Kidney (tissue), 14 donors: ENCODE measurements around the gene BAZ1A. TPM values are rescaled to one million over a fixed set of nuclear protein-coding genes. Genes with fewer than 3 reads are reported as not detected.
A peak's percentile ranks its signal among the peaks of the same experiment; 100 is the strongest.

Experiments
- DNase-seq, 5 donors: peaks; one replicate each; pipeline ENCODE4 v3.0.0-alpha.2; 2013 to 2020
- FAIRE-seq: peaks from 2 replicates; lab custom pipeline; 2012; peaks lifted over from hg19 to GRCh38; lab: Jason Lieb, UNC
- H3K27ac ChIP-seq, 2 donors: one replicate each; pipeline ENCODE4 v1.7.0; 2013; ENCODE audit warnings: low read depth in 2 of 2, low read length in 2 of 2, inconsistent platforms in 1 of 2
- H3K27me3 ChIP-seq: one replicate; pipeline ENCODE4 v1.7.1; 2013; ENCODE audit warnings: low read length, inconsistent platforms; ENCODE audit not compliant: control insufficient read depth, insufficient read depth
- H3K36me3 ChIP-seq, 3 donors: one replicate each; pipeline versions ENCODE4 v1.7.0 to v1.7.1; 2013; ENCODE audit warnings: low read length in 3 of 3, control low read depth in 1 of 3, inconsistent platforms in 1 of 3; ENCODE audit not compliant: insufficient read depth in 3 of 3, control insufficient read depth in 2 of 3
- H3K4me1 ChIP-seq, 3 donors: one replicate each; pipeline versions ENCODE4 v1.7.0 to v1.7.1; 2013; ENCODE audit warnings: low read length in 3 of 3, inconsistent platforms in 1 of 3, low read depth in 1 of 3; ENCODE audit not compliant: control insufficient read depth in 2 of 3, insufficient read depth in 2 of 3
- H3K4me3 ChIP-seq, 3 donors: one replicate each; pipeline versions ENCODE4 v1.7.0 to v1.8.1; 2013; ENCODE audit warnings: low read length in 3 of 3, control low read depth in 1 of 3, inconsistent platforms in 1 of 3
- H3K9ac ChIP-seq, 3 donors: one replicate each; pipeline versions ENCODE4 v1.7.0 to v1.7.1; 2013; ENCODE audit warnings: low read length in 3 of 3, control low read depth in 1 of 3, inconsistent platforms in 1 of 3
- H3K9me3 ChIP-seq, 3 donors: one replicate each; pipeline versions ENCODE4 v1.7.0 to v1.7.1; 2013; ENCODE audit warnings: low read length in 3 of 3, control low read depth in 1 of 3, inconsistent platforms in 1 of 3; ENCODE audit not compliant: control insufficient read depth in 2 of 3, insufficient read depth in 1 of 3
- intact Hi-C: fragments of 100-400 bp; cut with DNase I; formaldehyde crosslinking; loops from one replicate; pipeline ENCODE4 v1.11.1; 2022
- polyA plus RNA-seq: library from polyadenylated mRNA; stranded (reverse); fragments of 350-450 nt; fragmentation: Illumina TruSeq; extraction: RNeasy Lipid Tissue Mini Kit (QIAGEN cat#74804); gene quantifications from one replicate; pipeline ENCODE4 v1.2.3, GENCODE V29; 2014; ENCODE audit warnings: low read depth, low replicate concordance; ENCODE audit not compliant: insufficient read depth
- total RNA-seq: library from RNA; stranded (reverse); fragmentation: NEBNext Ultra II Directional; extraction: Animal tissue kit (Norgen Biotek cat#: 25700); gene quantifications from one replicate; pipeline ENCODE4 v1.2.1, GENCODE V29; 2021
- TF ChIP-seq, protein P1 (sequence below): IDR thresholded peaks from 3 replicates; pipeline ENCODE4 v1.5.1; 2012; ENCODE audit warnings: mild to moderate bottlenecking, moderate library complexity, borderline replicate concordance; ENCODE audit not compliant: insufficient read depth; ENCODE audit errors: extremely low read depth
- donor health status: control.
- donor health status: control.
- donor health status: control.
- donor health status: control.
- donor health status: control.
- donor health status: DM: yes; HTN: yes; CAD: no.
- donor health status: Normal renal cell carcinoma (clear cell type).

Gene BAZ1A
- total and polyA plus RNA-seq, 2 donors from 2014 or later = 3.1 to 20.8 TPM

DNA sequence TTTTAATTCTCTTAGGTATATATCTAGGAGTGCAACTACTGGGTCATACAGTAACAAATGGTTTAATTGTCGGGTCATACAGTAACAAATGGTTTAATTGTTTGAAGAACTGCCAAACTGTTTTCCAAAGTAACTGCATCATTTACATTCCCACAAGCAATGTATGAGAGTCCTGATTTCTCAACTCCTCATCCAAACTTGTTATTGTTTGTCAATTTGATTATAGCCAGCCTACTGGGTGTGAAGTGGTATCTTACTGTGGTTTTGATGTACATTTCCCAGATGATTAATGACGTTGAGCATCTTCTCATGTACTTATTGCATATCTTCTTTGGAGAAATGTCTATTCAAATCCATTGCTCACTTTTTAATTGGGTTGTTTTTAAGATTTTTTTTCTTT lies 93.1 kb downstream of the BAZ1A start:
- TF ChIP-seq, protein P1, sequence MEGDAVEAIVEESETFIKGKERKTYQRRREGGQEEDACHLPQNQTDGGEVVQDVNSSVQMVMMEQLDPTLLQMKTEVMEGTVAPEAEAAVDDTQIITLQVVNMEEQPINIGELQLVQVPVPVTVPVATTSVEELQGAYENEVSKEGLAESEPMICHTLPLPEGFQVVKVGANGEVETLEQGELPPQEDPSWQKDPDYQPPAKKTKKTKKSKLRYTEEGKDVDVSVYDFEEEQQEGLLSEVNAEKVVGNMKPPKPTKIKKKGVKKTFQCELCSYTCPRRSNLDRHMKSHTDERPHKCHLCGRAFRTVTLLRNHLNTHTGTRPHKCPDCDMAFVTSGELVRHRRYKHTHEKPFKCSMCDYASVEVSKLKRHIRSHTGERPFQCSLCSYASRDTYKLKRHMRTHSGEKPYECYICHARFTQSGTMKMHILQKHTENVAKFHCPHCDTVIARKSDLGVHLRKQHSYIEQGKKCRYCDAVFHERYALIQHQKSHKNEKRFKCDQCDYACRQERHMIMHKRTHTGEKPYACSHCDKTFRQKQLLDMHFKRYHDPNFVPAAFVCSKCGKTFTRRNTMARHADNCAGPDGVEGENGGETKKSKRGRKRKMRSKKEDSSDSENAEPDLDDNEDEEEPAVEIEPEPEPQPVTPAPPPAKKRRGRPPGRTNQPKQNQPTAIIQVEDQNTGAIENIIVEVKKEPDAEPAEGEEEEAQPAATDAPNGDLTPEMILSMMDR = no peak
- Histone ChIP-seq H3K36me3 (peaks cover 5 to 9% (median 6%) of the 10 kb centered on the region in 3 donors), H3K9me3 (no peaks in the 10 kb centered on the region), H3K4me3 (no peak overlapping the region), H3K27ac (no peak overlapping the region), H3K27me3 (no peaks in the 10 kb centered on the region), H3K4me1 (no peaks in the 10 kb centered on the region), H3K9ac (no peak overlapping the region)
- FAIRE-seq (no peak), DNase-seq (no peak)
- intact Hi-C loops = no loop called here

DNA sequence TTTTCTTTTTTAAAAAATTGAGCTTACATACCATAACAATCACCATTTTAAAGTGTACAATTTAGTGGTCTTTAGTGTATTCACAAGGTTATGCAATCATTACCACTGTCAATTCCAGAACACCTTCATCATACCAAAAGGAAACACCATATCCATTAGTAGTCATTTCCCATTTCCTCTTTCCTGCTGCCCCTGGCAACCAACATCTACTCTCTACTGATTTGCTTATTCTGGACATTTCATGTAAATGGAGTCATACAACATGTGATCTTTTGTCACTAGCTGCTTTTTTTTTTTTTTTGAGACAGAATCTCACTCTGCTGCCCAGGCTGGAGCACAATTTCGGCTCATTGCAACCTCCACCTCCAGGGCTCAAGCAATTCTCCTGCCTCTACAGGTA lies 93.9 kb downstream of the BAZ1A start:
- Histone ChIP-seq H3K4me1 (no peaks in the 10 kb centered on the region), H3K36me3 (peaks cover 5 to 9% (median 6%) of the 10 kb centered on the region in 3 donors), H3K4me3 (no peak overlapping the region), H3K27me3 (no peaks in the 10 kb centered on the region), H3K9me3 (no peaks in the 10 kb centered on the region), H3K9ac (no peak overlapping the region), H3K27ac (no peak overlapping the region)
- TF ChIP-seq, protein P1 = no peak
- DNase-seq (peak in 1 of 5 donors; percentile 4), FAIRE-seq (no peak)
- intact Hi-C loops = no loop called here

DNA sequence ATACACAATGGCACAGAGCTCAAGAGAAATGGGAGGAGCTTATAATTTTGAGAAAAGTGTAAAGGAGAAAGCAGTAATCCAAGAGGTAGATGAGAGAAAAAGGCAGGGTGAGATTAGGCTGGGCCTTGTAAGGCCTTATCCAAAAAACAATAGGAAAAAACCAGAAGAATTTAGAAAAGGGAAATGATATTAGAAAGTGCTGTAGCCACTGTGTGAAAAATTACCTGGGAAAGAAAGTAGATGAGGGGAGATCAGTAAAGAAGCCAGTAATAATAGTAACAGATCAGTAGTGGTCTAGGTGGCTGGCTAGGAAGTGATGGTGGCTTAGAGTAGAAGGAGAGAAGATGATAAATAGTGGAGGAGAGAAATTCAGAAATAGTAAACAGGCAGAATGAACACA lies 94.5 kb downstream of the BAZ1A start:
- TF ChIP-seq, protein P1 = no peak
- H3K9me3 ChIP-seq = no peaks in the 10 kb centered on the region
- FAIRE-seq = no peak
- H3K4me1 ChIP-seq = no peaks in the 10 kb centered on the region
- H3K4me3 ChIP-seq = no peak overlapping the region
- H3K36me3 ChIP-seq = peaks cover 3 to 9% (median 6%) of the 10 kb centered on the region in 3 donors
- no peaks in the 10 kb centered on the region for H3K27me3 ChIP-seq
- no peak overlapping the region for H3K9ac ChIP-seq
- H3K27ac ChIP-seq = no peak overlapping the region
- DNase-seq = no peak
- intact Hi-C loops = no loop called here

DNA sequence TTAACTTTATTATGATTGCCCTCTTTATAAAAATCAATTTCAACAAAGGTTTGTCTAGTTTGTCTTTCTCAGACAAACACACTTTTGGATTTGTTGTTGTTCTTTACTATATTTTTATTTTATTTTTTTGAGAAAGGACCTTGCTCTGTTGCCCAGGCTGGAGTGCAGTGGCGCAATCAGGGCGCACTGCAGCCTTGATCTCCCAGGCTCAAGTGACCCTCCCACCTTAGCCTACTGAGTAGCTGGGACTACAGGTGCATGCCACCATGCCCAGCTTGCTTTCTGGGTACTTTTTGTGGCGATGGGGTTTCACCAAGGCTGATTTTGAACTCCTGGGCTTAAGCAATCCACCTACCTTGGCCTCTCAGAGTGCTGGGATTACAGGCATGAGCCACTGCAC lies 96.4 kb downstream of the BAZ1A start:
- no peaks in the 10 kb centered on the region for H3K9me3 ChIP-seq
- FAIRE-seq (no peak), DNase-seq (no peak)
- no peak overlapping the region for H3K4me3 ChIP-seq
- no peak overlapping the region for H3K27ac ChIP-seq
- H3K27me3 ChIP-seq = no peaks in the 10 kb centered on the region
- TF ChIP-seq, protein P1 = no peak
- no peaks in the 10 kb centered on the region for H3K4me1 ChIP-seq
- intact Hi-C loops = no loop called here
- H3K9ac ChIP-seq = no peak overlapping the region
- H3K36me3 ChIP-seq = peaks cover 3 to 9% (median 6%) of the 10 kb centered on the region in 3 donors
